GM23338 (cell line): Measurements from ENCODE around the gene THSD4. TPM values are rescaled to one million over a fixed set of nuclear protein-coding genes. Genes with fewer than 3 reads are reported as not detected.

Source experiments
- ATAC-seq: fragments of 200-7000 bp; cut with Tn5 transposase; 3 replicates; pipeline ENCODE4 v1.9.1; 2020
- DNase-seq: peaks from one replicate; pipeline ENCODE4 v3.0.0-alpha.2; 2015; ENCODE audit warnings: low spot score
- H2AFZ ChIP-seq: fragments of 200-600 bp; sonication (generic); 2 replicates; pipeline ENCODE4 v1.8.0; 2016; ENCODE audit warnings: antibody characterized with exemption, mild to moderate bottlenecking, moderate library complexity
- H3F3A ChIP-seq: fragments of 200-600 bp; sonication (generic); replicated peaks from 2 replicates; pipeline ENCODE4 v1.8.0; 2017; ENCODE audit warnings: antibody characterized with exemption, mixed run types, low read depth
- H3K27ac ChIP-seq: fragments of 200-600 bp; sonication (generic); 2 replicates; pipeline ENCODE4 v1.6.1; 2016; ENCODE audit warnings: low read depth
- H3K27me3 ChIP-seq: fragments of 200-600 bp; sonication (generic); 2 replicates; pipeline ENCODE4 v1.8.0; 2016; ENCODE audit warnings: mild to moderate bottlenecking, mixed run types, moderate library complexity; ENCODE audit not compliant: insufficient read depth
- H3K36me3 ChIP-seq: fragments of 200-600 bp; sonication (generic); 2 replicates; pipeline ENCODE4 v1.8.0; 2016; ENCODE audit warnings: mild to moderate bottlenecking; ENCODE audit not compliant: insufficient read depth
- H3K4me1 ChIP-seq: fragments of 200-600 bp; sonication (generic); 2 replicates; pipeline ENCODE4 v1.8.0; 2016; ENCODE audit warnings: mild to moderate bottlenecking, moderate library complexity; ENCODE audit not compliant: insufficient read depth
- H3K4me2 ChIP-seq: fragments of 200-600 bp; sonication (generic); 2 replicates; pipeline ENCODE4 v1.7.1; 2017; ENCODE audit warnings: mixed run types
- H3K4me3 ChIP-seq: fragments of 200-600 bp; sonication (generic); 2 replicates; pipeline ENCODE4 v1.6.1; 2016; ENCODE audit warnings: mixed run types
- H3K79me2 ChIP-seq: fragments of 200-600 bp; sonication (generic); replicated peaks from 2 replicates; pipeline ENCODE4 v1.8.0; 2017; ENCODE audit warnings: mild to moderate bottlenecking; ENCODE audit not compliant: insufficient read depth
- H3K9me2 ChIP-seq: fragments of 200-600 bp; sonication (generic); 2 replicates; pipeline ENCODE4 v1.8.0; 2017; ENCODE audit not compliant: insufficient read depth
- H4K20me1 ChIP-seq: fragments of 200-600 bp; sonication (generic); replicated peaks from 2 replicates; pipeline ENCODE4 v1.8.0; 2017; ENCODE audit warnings: mild to moderate bottlenecking; ENCODE audit not compliant: insufficient read depth
- H3K27ac Mint-ChIP-seq: 2 replicates; pipeline ENCODE4 v1.8.0; 2020; ENCODE audit warnings: inconsistent platforms, mild to moderate bottlenecking, moderate library complexity, mixed read lengths
- H3K27me3 Mint-ChIP-seq: 3 replicates; pipeline ENCODE4 v1.8.0; 2022; ENCODE audit warnings: low read depth, mild to moderate bottlenecking, moderate library complexity, mixed read lengths, inconsistent platforms; ENCODE audit not compliant: insufficient read depth, poor library complexity
- H3K36me3 Mint-ChIP-seq: 3 replicates; pipeline ENCODE4 v1.8.0; 2021; ENCODE audit warnings: low read depth, mild to moderate bottlenecking, inconsistent platforms, moderate library complexity, mixed read lengths
- H3K4me1 Mint-ChIP-seq: 3 replicates; pipeline ENCODE4 v1.8.0; 2020; ENCODE audit warnings: mild to moderate bottlenecking, inconsistent platforms, mixed read lengths
- H3K4me3 Mint-ChIP-seq: 3 replicates; pipeline ENCODE4 v1.8.0; 2021; ENCODE audit warnings: moderate library complexity, mild to moderate bottlenecking, inconsistent platforms, mixed read lengths
- H3K9me3 Mint-ChIP-seq: 3 replicates; pipeline ENCODE4 v1.8.0; 2020; ENCODE audit warnings: moderate library complexity, mild to moderate bottlenecking, inconsistent platforms, mixed read lengths
- CREB1 ChIP-seq: fragments of 250-450 bp; sonication (Bioruptor Pico); IDR thresholded peaks from 2 replicates; pipeline ENCODE4 v1.5.0; 2020; ENCODE audit warnings: low read depth, mild to moderate bottlenecking, moderate library complexity
- CTCF ChIP-seq, 2 experiments: fragments of 200-600 bp in 1 of 2; sonication (generic) in 1 of 2; conservative IDR thresholded peaks; 2 replicates each; pipeline versions ENCODE4 v1.5.1 to v1.6.1; 2016 to 2017; ENCODE audit warnings: antibody characterized with exemption in 2 of 2, low read depth in 2 of 2, mild to moderate bottlenecking in 2 of 2, moderate library complexity in 1 of 2
- ETS1 ChIP-seq: IDR thresholded peaks from 2 replicates; pipeline ENCODE4 v1.6.1; 2016; ENCODE audit warnings: antibody characterized with exemption
- EZH2 ChIP-seq: fragments of 200-600 bp; sonication (generic); IDR thresholded peaks from one replicate; pipeline ENCODE4 v1.8.0; 2017; ENCODE audit warnings: antibody characterized with exemption, mild to moderate bottlenecking, low read depth; ENCODE audit not compliant: unreplicated experiment
- EZH2phosphoT487 ChIP-seq: fragments of 200-600 bp; sonication (generic); IDR thresholded peaks from one replicate; pipeline ENCODE4 v1.8.1; 2018; ENCODE audit warnings: antibody characterized with exemption; ENCODE audit not compliant: unreplicated experiment
- JUNB ChIP-seq: IDR thresholded peaks from one replicate; pipeline ENCODE4 v1.6.1; 2016; ENCODE audit warnings: antibody characterized with exemption; ENCODE audit not compliant: unreplicated experiment
- NANOG ChIP-seq: IDR thresholded peaks from 2 replicates; pipeline ENCODE4 v1.6.1; 2016; ENCODE audit warnings: antibody characterized with exemption, borderline replicate concordance
- POLR2AphosphoS5 ChIP-seq: IDR thresholded peaks from 2 replicates; pipeline ENCODE4 v1.6.1; 2016; ENCODE audit warnings: antibody characterized with exemption, low read depth
- REST ChIP-seq: IDR thresholded peaks from one replicate; pipeline ENCODE4 v1.6.1; 2018; ENCODE audit warnings: antibody characterized with exemption; ENCODE audit not compliant: unreplicated experiment
- STAT1 ChIP-seq: IDR thresholded peaks from one replicate; pipeline ENCODE4 v1.6.1; 2016; ENCODE audit warnings: antibody characterized with exemption; ENCODE audit not compliant: unreplicated experiment
- ZNF114 ChIP-seq: fragments of 250-450 bp; sonication (Bioruptor Pico); IDR thresholded peaks from 2 replicates; pipeline ENCODE4 v1.5.0; 2020; ENCODE audit warnings: mild to moderate bottlenecking, moderate library complexity
- ZNF331 ChIP-seq: fragments of 250-450 bp; sonication (Bioruptor Pico); IDR thresholded peaks from 2 replicates; pipeline ENCODE4 v1.5.0; 2020; ENCODE audit warnings: low read depth, mild to moderate bottlenecking, moderate library complexity
- polyA plus RNA-seq: library from polyadenylated mRNA; unstranded; fragments of >200 nt; fragmentation: Nextera tagmentation; extraction: Ambion mirVana; gene quantifications from 2 replicates; pipeline ENCODE4 v1.2.1, GENCODE V29; 2016
- total RNA-seq: library from RNA; depleted of rRNA; stranded (reverse); fragments of >200 nt; shearing (Covaris generic); gene quantifications from 2 replicates; pipeline ENCODE4 v1.2.3, GENCODE V29; 2014

The THSD4 gene
- total and polyA plus RNA-seq, 2 experiments from 2014 or later, result 2.0 to 7.4 TPM

GRCh38 chr15:71687902-71688508, 572.7 kb downstream of the THSD4 start (continued):
- TF ChIP-seq REST (no peak), STAT1 (no peak), EZH2 (no peak), CTCF (conservative IDR thresholded peaks at IDR 0.05; ENCODE audit: low read depth in 2 of 2) (no peak), ZNF114 (no peak), EZH2phosphoT487 (no peak), POLR2AphosphoS5 (no peak)

- no peak for DNase-seq
- Histone ChIP-seq H3K9me2 (peaks cover 6% of the 10 kb centered on the region; the same call in 1 of the 2 replicates), H3K4me2 (no peak overlapping the region), H4K20me1 (no peaks in the 10 kb centered on the region), H3K79me2 (no peaks in the 10 kb centered on the region), H3K27me3 (no peaks in the 10 kb centered on the region), H2AFZ (no peak overlapping the region), H3K36me3 (no peaks in the 10 kb centered on the region), H3F3A (no peaks in the 10 kb centered on the region), H3K4me3 (no peak overlapping the region), H3K27ac (no peak overlapping the region), H3K4me1 (no peaks in the 10 kb centered on the region)
- ATAC-seq, result no peak
- no peaks in the 10 kb centered on the region; the same call in 2 of the 3 replicates for H3K4me1 Mint-ChIP-seq
- peaks cover 6% of the 10 kb centered on the region; the same call in 1 of the 3 replicates for H3K36me3 Mint-ChIP-seq
- peaks cover 4% of the 10 kb centered on the region for H3K27me3 Mint-ChIP-seq
- H3K27ac Mint-ChIP-seq, result no peak overlapping the region
- no peak overlapping the region for H3K4me3 Mint-ChIP-seq
- no peaks in the 10 kb centered on the region; the same call in 2 of the 3 replicates for H3K9me3 Mint-ChIP-seq
- TF ChIP-seq ETS1 (no peak), JUNB (no peak), REST (no peak), EZH2phosphoT487 (no peak), CTCF (conservative IDR thresholded peaks at IDR 0.05; ENCODE audit: low read depth in 2 of 2) (no peak), ZNF114 (no peak), CREB1 (CRISPR knock-in tag) (no peak), POLR2AphosphoS5 (no peak), EZH2 (no peak), NANOG (no peak), ZNF331 (CRISPR knock-in tag) (no peak)
Measured at GRCh38 chr15:71688509-71689094, 573.3 kb downstream of the THSD4 start.
